GM19463 (cell line): ENCODE data around the gene SUMO3.

Experiments used
- ATAC-seq: cut with Tn5 transposase; IDR thresholded peaks from one replicate; pipeline ENCODE4 v1.9.1; 2021; ENCODE audit warnings: mild to moderate bottlenecking, moderate library complexity; ENCODE audit not compliant: unreplicated experiment

Gene SUMO3

GRCh38 chr21:44817914-44818639, at the start of gene SUMO3:
SUMO3 (minus strand) TSS chr21:44818062; CDS start chr21:44817968, 94 bp downstream.
- ATAC-seq = peak; percentile 74

GRCh38 chr21:44867464-44867863, 49.6 kb upstream of the SUMO3 start:
- ATAC-seq = no peak

- no peak for ATAC-seq
These were observed 48.9 kb upstream of the SUMO3 start for GRCh38 chr21:44866780-44867179.

- peak; percentile 63 for ATAC-seq
These were observed 47.9 kb upstream of the SUMO3 start for GRCh38 chr21:44865561-44866280.

GRCh38 chr21:44862869-44863685, 45.2 kb upstream of the SUMO3 start:
- no peak for ATAC-seq

- ATAC-seq = no peak
These were observed 40.9 kb upstream of the SUMO3 start for GRCh38 chr21:44858791-44859190.

- no peak for ATAC-seq
These were observed 40.4 kb upstream of the SUMO3 start for GRCh38 chr21:44858291-44858690.

GRCh38 chr21:44857127-44857892, 39.4 kb upstream of the SUMO3 start:
- no peak for ATAC-seq

GRCh38 chr21:44856131-44856530, 38.3 kb upstream of the SUMO3 start:
- ATAC-seq = no peak

- ATAC-seq = no peak
These were observed 37.7 kb upstream of the SUMO3 start for GRCh38 chr21:44855572-44855971.

GRCh38 chr21:44854664-44855446, 37.0 kb upstream of the SUMO3 start:
- no peak for ATAC-seq

- ATAC-seq = no peak
These were observed 36.5 kb upstream of the SUMO3 start for GRCh38 chr21:44854391-44854663.

- ATAC-seq = no peak
These were observed 35.9 kb upstream of the SUMO3 start for GRCh38 chr21:44853601-44854390.

GRCh38 chr21:44850905-44851657, 33.2 kb upstream of the SUMO3 start:
- no peak for ATAC-seq

- no peak for ATAC-seq
These were observed 32.4 kb upstream of the SUMO3 start for GRCh38 chr21:44850208-44850800.

GRCh38 chr21:44849616-44850130, 31.8 kb upstream of the SUMO3 start:
- no peak for ATAC-seq

GRCh38 chr21:44848821-44849521, 31.1 kb upstream of the SUMO3 start:
- ATAC-seq = no peak
